ENCODE measurements around the gene MARCHF9.
A peak's percentile ranks its signal among the peaks of the same experiment; 100 is the strongest.

MARCHF9 gene

DNA sequence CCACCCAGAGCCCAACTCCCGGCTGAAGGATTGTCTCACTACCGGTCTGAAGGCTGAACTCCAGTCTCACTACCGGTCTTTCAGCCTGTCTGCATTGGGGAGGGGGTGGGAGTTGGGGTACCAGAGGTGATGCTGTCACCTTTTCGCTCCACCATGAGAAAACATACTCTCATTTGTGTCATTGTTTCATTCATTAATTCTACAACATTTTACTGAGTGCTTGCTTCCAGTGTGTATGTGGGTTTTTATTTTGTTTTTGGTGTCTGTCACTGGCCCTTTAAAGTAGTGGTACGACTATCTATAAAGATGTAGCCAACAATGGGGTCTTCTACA, 2.3 kb upstream of the MARCHF9 start:
- H3K9ac ChIP-seq (ENCODE audit: low read length), result no peak overlapping the region
- peak overlapping the region in 1 of 2 donors; percentile 48 for H3K4me3 ChIP-seq (ENCODE audit: low read depth in 1 of 2, low read length in 2 of 2)
- H3K27me3 ChIP-seq (ENCODE audit: control insufficient read depth in 1 of 2, insufficient read depth in 2 of 2, low read length in 2 of 2), result no peaks in the 10 kb centered on the region
- H3K9me3 ChIP-seq (ENCODE audit: low read length), result no peaks in the 10 kb centered on the region
- peaks cover 39% of the 10 kb centered on the region for H3K4me1 ChIP-seq (ENCODE audit: insufficient read depth, low read length)
- peaks cover 27% of the 10 kb centered on the region for H3K36me3 ChIP-seq (ENCODE audit: insufficient read depth, low read length)
- H3K27ac ChIP-seq (ENCODE audit: low read depth, low read length), result peak overlapping the region; percentile 16

GRCh38 chr12:57753756-57754337, 1.1 kb upstream of the MARCHF9 start:
- peak overlapping the region in 1 of 2 donors; percentile 54 for H3K4me3 ChIP-seq (ENCODE audit: low read depth in 1 of 2, low read length in 2 of 2)
- H3K36me3 ChIP-seq (ENCODE audit: insufficient read depth, low read length), result peaks cover 29% of the 10 kb centered on the region
- H3K27ac ChIP-seq (ENCODE audit: low read depth, low read length), result no peak overlapping the region
- no peaks in the 10 kb centered on the region for H3K9me3 ChIP-seq (ENCODE audit: low read length)
- peaks cover 39% of the 10 kb centered on the region for H3K4me1 ChIP-seq (ENCODE audit: insufficient read depth, low read length)
- no peak overlapping the region for H3K9ac ChIP-seq (ENCODE audit: low read length)
- no peaks in the 10 kb centered on the region for H3K27me3 ChIP-seq (ENCODE audit: control insufficient read depth in 1 of 2, insufficient read depth in 2 of 2, low read length in 2 of 2)

DNA sequence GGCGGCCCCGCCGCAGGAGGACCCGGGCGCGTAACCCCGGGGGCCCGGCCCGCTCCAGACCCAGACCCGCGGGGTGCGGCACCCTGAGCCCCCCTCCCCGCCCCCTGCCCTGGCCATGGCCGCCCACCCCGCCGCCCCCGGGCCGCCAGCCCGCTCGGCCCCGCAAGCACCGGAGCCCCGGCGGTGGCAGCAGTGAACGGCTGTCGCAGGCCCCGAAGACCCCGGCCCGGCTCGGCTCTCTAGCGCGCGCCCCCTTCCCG, 221 bp downstream of the MARCHF9 start:
- Histone ChIP-seq H3K9me3 (ENCODE audit: low read length) (no peaks in the 10 kb centered on the region), H3K27ac (ENCODE audit: low read depth, low read length) (no peak overlapping the region), H3K27me3 (ENCODE audit: control insufficient read depth in 1 of 2, insufficient read depth in 2 of 2, low read length in 2 of 2) (no peaks in the 10 kb centered on the region), H3K4me1 (ENCODE audit: insufficient read depth, low read length) (peaks cover 39% of the 10 kb centered on the region), H3K9ac (ENCODE audit: low read length) (no peak overlapping the region), H3K4me3 (ENCODE audit: low read depth in 1 of 2, low read length in 2 of 2) (peak overlapping the region in 1 of 2 donors; percentile 57), H3K36me3 (ENCODE audit: insufficient read depth, low read length) (peaks cover 24% of the 10 kb centered on the region)

DNA sequence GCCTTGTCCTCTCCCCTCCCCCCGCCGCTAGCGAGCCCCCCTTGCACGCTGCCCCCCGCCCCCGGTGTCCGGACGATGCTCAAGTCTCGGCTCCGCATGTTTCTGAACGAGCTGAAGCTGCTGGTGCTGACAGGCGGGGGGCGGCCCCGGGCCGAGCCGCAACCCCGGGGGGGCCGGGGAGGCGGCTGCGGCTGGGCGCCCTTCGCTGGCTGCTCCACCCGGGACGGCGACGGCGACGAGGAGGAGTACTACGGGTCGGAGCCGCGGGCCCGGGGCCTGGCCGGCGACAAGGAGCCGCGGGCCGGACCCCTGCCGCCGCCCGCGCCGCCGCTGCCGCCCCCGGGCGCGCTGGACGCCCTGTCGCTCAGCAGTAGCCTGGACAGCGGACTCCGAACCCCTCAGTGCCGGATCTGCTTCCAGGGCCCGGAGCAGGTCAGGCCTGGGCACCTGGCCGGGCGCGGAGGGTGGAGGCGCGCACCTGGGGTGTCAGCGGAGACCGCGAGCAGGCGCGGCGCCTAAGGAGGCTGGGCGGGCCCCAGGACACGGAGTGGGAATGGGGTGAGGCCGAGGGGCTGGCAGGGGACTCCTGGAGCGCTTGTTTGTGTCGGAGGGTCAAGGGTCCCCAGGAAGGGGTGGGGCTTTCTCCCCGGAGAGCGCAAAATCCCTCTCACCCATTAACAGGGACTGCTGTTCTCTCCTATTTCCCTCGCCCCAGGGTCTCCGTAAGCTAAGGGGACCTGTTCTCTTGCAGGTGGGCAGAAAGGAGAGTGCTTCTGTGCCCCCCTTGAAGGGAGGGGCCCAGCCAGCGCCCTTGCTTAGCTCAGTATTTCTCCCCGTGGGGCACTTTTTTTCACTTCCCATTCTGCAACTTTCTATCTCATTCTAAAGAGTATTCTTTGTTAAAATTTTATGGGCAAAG, 810 bp downstream of the MARCHF9 start:
- peak overlapping the region; percentile 41 for H3K9ac ChIP-seq (ENCODE audit: low read length)
- no peaks in the 10 kb centered on the region for H3K9me3 ChIP-seq (ENCODE audit: low read length)
- peaks cover 0 to 2% of the 10 kb centered on the region in 2 donors for H3K27me3 ChIP-seq (ENCODE audit: control insufficient read depth in 1 of 2, insufficient read depth in 2 of 2, low read length in 2 of 2)
- H3K4me1 ChIP-seq (ENCODE audit: insufficient read depth, low read length), result peaks cover 35% of the 10 kb centered on the region
- peaks cover 19% of the 10 kb centered on the region for H3K36me3 ChIP-seq (ENCODE audit: insufficient read depth, low read length)
- H3K27ac ChIP-seq (ENCODE audit: low read depth, low read length), result peak overlapping the region; percentile 34
- peak overlapping the region; percentile 50 to 57 for H3K4me3 ChIP-seq (ENCODE audit: low read depth in 1 of 2, low read length in 2 of 2)

DNA sequence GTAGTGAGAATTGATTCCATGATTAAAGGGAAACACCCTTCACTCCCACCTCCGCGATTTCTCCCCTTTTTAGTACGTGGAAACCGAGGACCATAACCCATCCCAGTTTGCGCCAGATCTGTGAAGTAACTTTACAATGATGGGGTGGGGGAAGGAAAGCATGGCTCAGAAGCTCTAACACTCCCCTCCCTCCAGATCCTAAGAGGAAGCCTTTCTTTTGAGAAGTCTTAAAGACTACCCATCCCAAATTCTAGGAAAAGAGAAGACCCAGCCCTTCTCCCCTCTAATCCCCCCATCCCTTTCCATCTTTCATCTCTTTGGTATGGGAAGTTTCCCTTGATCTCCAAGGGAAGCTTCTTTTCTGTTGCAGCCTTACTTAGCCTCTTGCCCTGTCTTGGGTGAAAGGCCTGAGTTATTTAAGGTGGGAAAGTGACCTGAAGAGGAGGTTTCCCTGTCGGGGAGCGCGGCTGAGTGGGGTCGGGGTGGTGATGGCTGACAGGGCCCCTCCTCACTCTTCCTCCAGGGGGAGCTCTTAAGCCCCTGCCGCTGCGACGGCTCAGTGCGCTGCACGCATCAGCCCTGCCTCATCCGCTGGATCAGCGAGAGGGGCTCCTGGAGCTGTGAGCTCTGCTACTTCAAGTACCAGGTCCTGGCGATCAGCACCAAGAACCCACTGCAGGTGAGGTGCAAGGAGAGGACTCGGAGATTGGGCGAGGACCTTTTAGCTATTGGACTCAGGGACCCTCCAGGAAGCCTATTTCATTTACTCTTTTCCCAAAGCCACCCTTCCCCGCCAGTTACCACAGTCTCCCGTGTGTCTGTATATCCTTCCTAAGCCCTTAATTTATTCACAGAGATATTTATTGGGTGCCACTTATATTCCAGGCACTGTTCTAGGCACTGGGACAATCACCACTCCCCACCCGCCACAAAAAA, 1.8 kb downstream of the MARCHF9 start:
- Histone ChIP-seq H3K4me1 (ENCODE audit: insufficient read depth, low read length) (peaks cover 25% of the 10 kb centered on the region), H3K4me3 (ENCODE audit: low read depth in 1 of 2, low read length in 2 of 2) (no peak overlapping the region), H3K9ac (ENCODE audit: low read length) (no peak overlapping the region), H3K27ac (ENCODE audit: low read depth, low read length) (no peak overlapping the region), H3K36me3 (ENCODE audit: insufficient read depth, low read length) (peaks cover 16% of the 10 kb centered on the region), H3K9me3 (ENCODE audit: low read length) (no peaks in the 10 kb centered on the region), H3K27me3 (ENCODE audit: control insufficient read depth in 1 of 2, insufficient read depth in 2 of 2, low read length in 2 of 2) (peaks cover 0 to 12% of the 10 kb centered on the region in 2 donors)

DNA sequence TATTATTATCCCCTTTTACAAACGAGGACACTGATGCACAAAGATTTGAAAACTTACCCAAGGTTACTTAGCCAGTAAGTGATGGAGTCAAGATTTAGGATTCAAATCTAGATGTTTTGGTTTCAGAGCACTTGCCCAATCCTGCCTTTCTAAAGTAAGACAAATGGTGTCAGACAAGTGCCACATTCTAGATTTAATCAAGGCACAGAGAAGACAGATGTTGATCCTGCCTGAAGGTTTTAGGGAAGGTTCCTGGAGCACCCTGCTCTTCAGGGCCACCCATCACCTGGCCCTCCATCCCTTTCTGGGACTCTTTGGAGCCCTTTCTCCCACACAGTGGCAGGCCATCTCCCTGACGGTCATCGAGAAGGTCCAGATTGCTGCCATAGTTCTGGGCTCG, 2.9 kb downstream of the MARCHF9 start:
- no peak overlapping the region for H3K4me3 ChIP-seq (ENCODE audit: low read depth in 1 of 2, low read length in 2 of 2)
- H3K36me3 ChIP-seq (ENCODE audit: insufficient read depth, low read length), result peaks cover 16% of the 10 kb centered on the region
- H3K4me1 ChIP-seq (ENCODE audit: insufficient read depth, low read length), result peaks cover 22% of the 10 kb centered on the region

DNA sequence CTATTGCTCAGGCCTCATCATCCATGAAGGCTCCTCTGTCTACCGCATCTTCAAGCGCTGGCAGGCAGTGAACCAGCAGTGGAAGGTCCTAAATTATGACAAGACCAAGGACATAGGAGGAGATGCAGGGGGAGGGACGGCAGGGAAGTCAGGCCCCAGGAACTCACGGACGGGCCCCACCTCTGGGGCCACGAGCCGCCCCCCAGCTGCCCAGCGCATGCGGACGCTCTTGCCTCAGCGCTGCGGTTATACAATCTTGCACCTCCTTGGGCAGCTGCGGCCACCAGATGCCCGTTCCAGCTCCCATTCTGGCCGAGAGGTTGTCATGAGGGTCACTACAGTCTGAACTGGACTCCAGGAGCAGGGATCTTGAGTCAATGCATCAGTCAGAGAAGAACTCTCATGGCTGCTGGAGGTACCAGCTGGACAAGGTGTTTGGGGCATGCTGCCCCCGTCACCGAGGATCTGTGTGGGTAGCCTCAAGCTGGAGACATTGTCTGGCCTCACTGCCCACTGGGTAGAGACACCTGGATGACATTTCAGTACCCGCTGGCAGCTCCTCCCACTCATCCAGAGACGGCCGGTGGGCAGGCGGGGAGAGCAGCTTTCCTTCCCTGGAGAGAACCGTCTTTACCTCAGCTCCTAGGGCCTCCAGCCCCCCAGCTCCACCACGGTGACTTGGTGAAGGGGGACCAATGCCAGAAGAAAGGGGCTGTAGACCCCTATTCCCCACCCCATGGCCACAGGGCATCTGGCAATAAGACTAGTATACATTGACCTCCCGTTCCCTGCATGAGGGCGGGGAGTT, 3.9 kb downstream of the MARCHF9 start:
- no peak overlapping the region for H3K4me3 ChIP-seq (ENCODE audit: low read depth in 1 of 2, low read length in 2 of 2)
- peaks cover 16% of the 10 kb centered on the region for H3K36me3 ChIP-seq (ENCODE audit: insufficient read depth, low read length)

More for the DNA sequence above, 2.9 kb downstream of the MARCHF9 start:
- Histone ChIP-seq H3K9me3 (ENCODE audit: low read length) (no peaks in the 10 kb centered on the region), H3K9ac (ENCODE audit: low read length) (no peak overlapping the region), H3K27ac (ENCODE audit: low read depth, low read length) (no peak overlapping the region), H3K27me3 (ENCODE audit: control insufficient read depth in 1 of 2, insufficient read depth in 2 of 2, low read length in 2 of 2) (peaks cover 6 to 17% of the 10 kb centered on the region in 2 donors)

DNA sequence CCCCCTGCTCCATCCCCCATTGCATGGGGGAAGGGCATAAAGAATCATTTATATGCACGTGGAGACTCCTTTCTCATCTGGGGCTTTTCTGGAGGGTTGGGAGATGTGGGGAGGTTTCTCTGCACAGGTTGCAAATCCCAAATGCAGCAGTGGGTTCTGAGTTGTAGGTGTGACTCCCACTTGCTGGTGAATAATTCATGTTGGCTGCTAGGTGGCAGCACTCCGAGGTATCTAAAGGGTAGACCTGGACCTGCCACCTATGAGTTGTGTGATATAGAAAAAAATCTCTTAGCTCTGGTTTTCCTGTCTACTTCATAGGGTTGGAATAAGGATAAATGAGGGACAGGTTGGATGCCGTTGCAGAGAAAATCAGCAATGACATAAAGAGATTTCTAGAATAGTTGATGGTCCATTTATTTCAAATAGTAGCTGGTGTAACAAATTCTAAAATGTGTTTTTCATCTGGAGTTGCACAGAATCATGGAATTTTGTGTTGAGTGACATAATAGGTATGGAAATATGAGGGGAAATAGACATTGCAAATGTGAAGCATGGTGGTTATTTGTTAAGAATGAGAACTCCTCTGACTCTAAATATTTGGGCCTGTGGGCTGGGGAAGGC, 4.6 kb downstream of the MARCHF9 start:
- Histone ChIP-seq H3K36me3 (ENCODE audit: insufficient read depth, low read length) (peaks cover 16% of the 10 kb centered on the region), H3K4me1 (ENCODE audit: insufficient read depth, low read length) (peaks cover 14% of the 10 kb centered on the region), H3K9ac (ENCODE audit: low read length) (no peak overlapping the region), H3K27me3 (ENCODE audit: control insufficient read depth in 1 of 2, insufficient read depth in 2 of 2, low read length in 2 of 2) (peaks cover 23 to 34% of the 10 kb centered on the region in 2 donors), H3K4me3 (ENCODE audit: low read depth in 1 of 2, low read length in 2 of 2) (no peak overlapping the region), H3K27ac (ENCODE audit: low read depth, low read length) (no peak overlapping the region), H3K9me3 (ENCODE audit: low read length) (no peaks in the 10 kb centered on the region)

More for the DNA sequence above, 3.9 kb downstream of the MARCHF9 start:
- Histone ChIP-seq H3K27ac (ENCODE audit: low read depth, low read length) (no peak overlapping the region), H3K9me3 (ENCODE audit: low read length) (no peaks in the 10 kb centered on the region), H3K27me3 (ENCODE audit: control insufficient read depth in 1 of 2, insufficient read depth in 2 of 2, low read length in 2 of 2) (peaks cover 16 to 26% of the 10 kb centered on the region in 2 donors), H3K4me1 (ENCODE audit: insufficient read depth, low read length) (peaks cover 18% of the 10 kb centered on the region), H3K9ac (ENCODE audit: low read length) (no peak overlapping the region)

GRCh38 chr12:57760347-57760982, 5.6 kb downstream of the MARCHF9 start:
- no peak overlapping the region for H3K9ac ChIP-seq (ENCODE audit: low read length)
- H3K4me1 ChIP-seq (ENCODE audit: insufficient read depth, low read length), result peaks cover 21% of the 10 kb centered on the region
- H3K27ac ChIP-seq (ENCODE audit: low read depth, low read length), result no peak overlapping the region
- peaks cover 33 to 44% of the 10 kb centered on the region in 2 donors for H3K27me3 ChIP-seq (ENCODE audit: control insufficient read depth in 1 of 2, insufficient read depth in 2 of 2, low read length in 2 of 2)
- H3K36me3 ChIP-seq (ENCODE audit: insufficient read depth, low read length), result peaks cover 16% of the 10 kb centered on the region
- H3K9me3 ChIP-seq (ENCODE audit: low read length), result no peaks in the 10 kb centered on the region
- no peak overlapping the region for H3K4me3 ChIP-seq (ENCODE audit: low read depth in 1 of 2, low read length in 2 of 2)

DNA sequence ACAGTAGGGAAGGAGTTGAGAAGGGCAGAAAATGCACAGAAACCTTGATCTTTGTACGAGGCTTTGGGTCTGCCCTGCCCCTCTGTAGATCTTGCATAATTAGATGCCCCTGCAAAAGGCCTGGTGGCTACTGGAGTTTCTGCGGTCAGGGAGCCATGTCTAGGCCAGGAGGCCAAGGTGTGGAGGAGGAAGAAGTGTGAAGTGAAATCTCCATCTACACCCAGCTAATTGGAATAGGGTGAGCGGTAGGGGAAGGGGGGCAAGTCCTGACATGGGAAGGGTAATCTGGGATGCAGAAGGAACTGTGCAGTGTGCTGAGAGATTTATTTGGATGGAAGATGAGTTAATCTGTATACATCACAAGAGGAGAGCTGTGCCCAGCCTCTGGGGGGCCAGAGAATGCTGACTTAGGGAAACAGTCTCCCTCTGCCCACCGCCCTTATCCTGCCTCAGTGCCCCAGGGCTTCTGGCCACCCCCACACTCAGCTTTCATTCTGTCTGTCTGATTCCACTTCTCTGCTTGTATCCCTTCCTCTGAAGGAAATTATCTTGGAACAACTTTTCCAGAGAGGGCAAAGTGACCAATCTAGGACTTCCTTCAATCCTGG, 6.6 kb downstream of the MARCHF9 start:
- peaks cover 24% of the 10 kb centered on the region for H3K4me1 ChIP-seq (ENCODE audit: insufficient read depth, low read length)
- H3K27me3 ChIP-seq (ENCODE audit: control insufficient read depth in 1 of 2, insufficient read depth in 2 of 2, low read length in 2 of 2), result peaks cover 40 to 52% of the 10 kb centered on the region in 2 donors
- H3K4me3 ChIP-seq (ENCODE audit: low read depth in 1 of 2, low read length in 2 of 2), result no peak overlapping the region
- no peak overlapping the region for H3K9ac ChIP-seq (ENCODE audit: low read length)
- no peaks in the 10 kb centered on the region for H3K9me3 ChIP-seq (ENCODE audit: low read length)
- H3K27ac ChIP-seq (ENCODE audit: low read depth, low read length), result no peak overlapping the region
- H3K36me3 ChIP-seq (ENCODE audit: insufficient read depth, low read length), result peaks cover 16% of the 10 kb centered on the region
